Hypothalamus (tissue), 51 donors: ENCODE results near the gene CCDC154.

ENCODE experiments used
- DNase-seq, 51 donors: peaks; one replicate each; lab custom pipeline; 2025; lab: John Stamatoyannopoulos, UW

Gene CCDC154

GRCh38 chr16:1427473-1428461 lies 16.6 kb downstream of the CCDC154 start:
- no peak for DNase-seq

- no peak for DNase-seq
Measured at GRCh38 chr16:1426734-1427471, 17.5 kb downstream of the CCDC154 start.

- DNase-seq: no peak
Measured at GRCh38 chr16:1425616-1426370, 18.6 kb downstream of the CCDC154 start.

- no peak for DNase-seq
Measured at GRCh38 chr16:1424028-1424427, 20.3 kb downstream of the CCDC154 start.

- DNase-seq: no peak
Measured at GRCh38 chr16:1422076-1422475, 22.3 kb downstream of the CCDC154 start.

GRCh38 chr16:1420111-1420539 lies 24.2 kb downstream of the CCDC154 start:
- DNase-seq: no peak

- DNase-seq: no peak
Measured at GRCh38 chr16:1416521-1416941, 27.8 kb downstream of the CCDC154 start.

GRCh38 chr16:1414532-1415260 lies 29.7 kb downstream of the CCDC154 start, which contains the start of gene UNKL:
TSS of gene UNKL (minus strand) at chr16:1414704. CDS start at chr16:1414691, 13 bp downstream.
- peak in 39 of 51 donors; percentile 13 to 76 (median 48) for DNase-seq

GRCh38 chr16:1413684-1414531 lies 30.4 kb downstream of the CCDC154 start:
- peak in 24 of 51 donors; percentile 4 to 49 (median 20) for DNase-seq

GRCh38 chr16:1412847-1413246 lies 31.5 kb downstream of the CCDC154 start:
- no peak for DNase-seq

GRCh38 chr16:1408171-1408837 lies 36.1 kb downstream of the CCDC154 start:
- peak; percentile 50 to 99 (median 93) for DNase-seq

- peak in 5 of 51 donors; percentile 18 to 39 (median 21) for DNase-seq
Measured at GRCh38 chr16:1407753-1408152, 36.6 kb downstream of the CCDC154 start.

- no peak for DNase-seq
Measured at GRCh38 chr16:1403733-1404132, 40.6 kb downstream of the CCDC154 start.

GRCh38 chr16:1403036-1403435 lies 41.3 kb downstream of the CCDC154 start:
- DNase-seq: no peak

GRCh38 chr16:1401758-1402154 lies 42.6 kb downstream of the CCDC154 start:
- DNase-seq: no peak

GRCh38 chr16:1401061-1401757 lies 43.1 kb downstream of the CCDC154 start:
- DNase-seq: no peak

GRCh38 chr16:1398826-1399581 lies 45.4 kb downstream of the CCDC154 start:
- DNase-seq: no peak
